ENCODE measurements around the gene KLRC2.

DNA sequence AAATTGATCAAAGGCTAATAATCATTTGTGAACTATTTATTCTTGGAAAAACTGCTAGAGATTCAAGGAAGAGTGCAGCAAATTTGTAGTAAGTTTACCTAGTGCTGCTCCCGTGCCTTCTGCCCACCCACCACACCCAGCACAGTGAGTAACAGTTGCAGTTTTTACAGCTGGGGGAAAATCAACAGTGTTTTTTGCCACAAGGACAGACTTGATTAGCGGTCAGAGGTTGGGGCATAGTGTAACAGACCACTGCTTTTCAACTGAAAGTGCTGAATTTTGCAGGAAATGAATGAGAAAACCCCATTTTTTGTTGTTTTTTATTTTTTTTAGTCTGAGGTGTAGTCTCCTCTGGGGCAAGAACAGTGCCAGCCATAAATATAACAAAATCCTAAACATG is 38.5 kb downstream of the KLRC2 start:
- TF ChIP-seq, protein P1, sequence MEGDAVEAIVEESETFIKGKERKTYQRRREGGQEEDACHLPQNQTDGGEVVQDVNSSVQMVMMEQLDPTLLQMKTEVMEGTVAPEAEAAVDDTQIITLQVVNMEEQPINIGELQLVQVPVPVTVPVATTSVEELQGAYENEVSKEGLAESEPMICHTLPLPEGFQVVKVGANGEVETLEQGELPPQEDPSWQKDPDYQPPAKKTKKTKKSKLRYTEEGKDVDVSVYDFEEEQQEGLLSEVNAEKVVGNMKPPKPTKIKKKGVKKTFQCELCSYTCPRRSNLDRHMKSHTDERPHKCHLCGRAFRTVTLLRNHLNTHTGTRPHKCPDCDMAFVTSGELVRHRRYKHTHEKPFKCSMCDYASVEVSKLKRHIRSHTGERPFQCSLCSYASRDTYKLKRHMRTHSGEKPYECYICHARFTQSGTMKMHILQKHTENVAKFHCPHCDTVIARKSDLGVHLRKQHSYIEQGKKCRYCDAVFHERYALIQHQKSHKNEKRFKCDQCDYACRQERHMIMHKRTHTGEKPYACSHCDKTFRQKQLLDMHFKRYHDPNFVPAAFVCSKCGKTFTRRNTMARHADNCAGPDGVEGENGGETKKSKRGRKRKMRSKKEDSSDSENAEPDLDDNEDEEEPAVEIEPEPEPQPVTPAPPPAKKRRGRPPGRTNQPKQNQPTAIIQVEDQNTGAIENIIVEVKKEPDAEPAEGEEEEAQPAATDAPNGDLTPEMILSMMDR (IDR thresholded peaks at IDR 0.05) = no peak
- no peak for TF ChIP-seq POLR2A (IDR thresholded peaks at IDR 0.05)
- no peak for TF ChIP-seq POLR2AphosphoS5 (IDR thresholded peaks at IDR 0.05)
- no peak for TF ChIP-seq EP300 (IDR thresholded peaks at IDR 0.05)
